Stomach (tissue), 9 donors: ENCODE results near the gene B9D2. TPM values are rescaled to one million over a fixed set of nuclear protein-coding genes. Genes with fewer than 3 reads are reported as not detected.

Experiments
- DNase-seq, 2 donors: peaks; one replicate each; pipeline versions ENCODE4 v3.0.0 to v3.0.0-alpha.2; 2013 to 2019
- H3K27ac ChIP-seq, 5 donors: fragments of 200-600 bp in 4 of 5; sonication (generic) in 4 of 5; one replicate each; pipeline ENCODE4 v1.5.1; 2013 to 2019; ENCODE audit warnings: mild to moderate bottlenecking in 1 of 5, moderate library complexity in 1 of 5
- H3K27me3 ChIP-seq, 3 donors: fragments of 200-600 bp; sonication (generic); one replicate each; pipeline ENCODE4 v1.5.1; 2017 to 2019; ENCODE audit warnings: mixed run types in 1 of 3
- H3K36me3 ChIP-seq, 4 donors: fragments of 200-600 bp; sonication (generic); 1 replicate in 3 of 4; 2 replicates in 1 of 4; pipeline ENCODE4 v1.5.1; 2016 to 2019
- H3K4me1 ChIP-seq, 4 donors: fragments of 200-600 bp; sonication (generic); one replicate each; pipeline ENCODE4 v1.5.1; 2016 to 2019
- H3K4me3 ChIP-seq, 4 donors: fragments of 200-600 bp; sonication (generic) in 3 of 4; one replicate each; pipeline ENCODE4 v1.5.1; 2016 to 2019; ENCODE audit warnings: mild to moderate bottlenecking in 1 of 4
- H3K9me3 ChIP-seq, 4 donors: fragments of 200-600 bp; sonication (generic); one replicate each; pipeline ENCODE4 v1.5.1; 2016 to 2019
- CTCF ChIP-seq, 7 experiments: fragments of 450-650 bp in 4 of 7; fragments of 200-600 bp in 3 of 7; sonication (generic) in 3 of 7; IDR thresholded peaks; one replicate each; pipeline ENCODE4 v1.5.1; 2016 to 2019; ENCODE audit warnings: antibody characterized with exemption in 7 of 7, control low read depth in 2 of 7, mild to moderate bottlenecking in 1 of 7
- EP300 ChIP-seq: sonication (generic); formaldehyde crosslinking; IDR thresholded peaks from one replicate; pipeline ENCODE4 v1.6.1; 2017; ENCODE audit warnings: antibody characterized with exemption
- POLR2A ChIP-seq, 4 donors: fragments of 450-650 bp; IDR thresholded peaks; one replicate each; pipeline ENCODE4 v1.6.1; 2016; ENCODE audit warnings: antibody characterized with exemption in 4 of 4, control low read depth in 2 of 4, mild to moderate bottlenecking in 1 of 4, moderate library complexity in 1 of 4
- POLR2AphosphoS5 ChIP-seq, 3 donors: sonication (generic); formaldehyde crosslinking; IDR thresholded peaks; one replicate each; pipeline ENCODE4 v1.6.1; 2016; ENCODE audit warnings: antibody characterized with exemption in 3 of 3
- WGBS, 5 donors: extraction: QIAGEN DNeasy Blood & Tissue Kit in 3 of 5; methylation state at CpG; one replicate each; pipeline versions ENCODE4 v1.1.5 to v1.1.7; 2013 to 2018; 5-methylcytosine and 5-hydroxymethylcytosine counted together
- intact Hi-C: fragments of 100-400 bp; cut with DNase I; formaldehyde crosslinking; loops from one replicate; pipeline ENCODE4 v1.15.1; 2023; ENCODE audit warnings: low total_unique reads
- polyA plus RNA-seq, 3 donors: library from polyadenylated mRNA; stranded (reverse); fragments of 200-250 nt; gene quantifications; one replicate each; pipeline ENCODE4 v1.2.3, GENCODE V29; 2013
- total RNA-seq, 5 donors: library from RNA; depleted of rRNA; stranded (reverse); fragments of >200 nt; gene quantifications; one replicate each; pipeline versions ENCODE4 v1.1.0 to v1.2.3, GENCODE V29; 2014 to 2016
- donor health status: healthy with polysubstance abuse.
- donor health status: Bipolar disorder and iron deficiency.
- donor health status: healthy.

Gene B9D2
- total and polyA plus RNA-seq, 8 donors, result 0.58 to 20.3 (median 9.2) TPM; not detected in 1

GRCh38 chr19:41327076-41327575, 36.8 kb downstream of the B9D2 start:
- Histone ChIP-seq H3K4me3 (peak overlapping the region; percentile 29 to 44 (median 34)), H3K36me3 (peaks cover 17 to 47% (median 40%) of the 10 kb centered on the region in 4 donors), H3K4me1 (peaks cover 72 to 95% (median 79%) of the 10 kb centered on the region in 4 donors), H3K27me3 (no peaks in the 10 kb centered on the region), H3K9me3 (no peaks in the 10 kb centered on the region), H3K27ac (peak overlapping the region; percentile 47 to 91 (median 87))
- 14 to 39% (median 23%) methylated on average over 11 to 13 of the region's 13 CpGs for WGBS, 5 donors
- TF ChIP-seq POLR2AphosphoS5 (IDR thresholded peaks at IDR 0.05), result no peak
- DNase-seq, result no peak
- intact Hi-C loops, result no loop called here

GRCh38 chr19:41325947-41326706, 37.8 kb downstream of the B9D2 start:
- intact Hi-C loops, result no loop called here
- Histone ChIP-seq H3K4me3 (peak overlapping the region; percentile 29 to 42 (median 36)), H3K27ac (peak overlapping the region; percentile 71 to 91 (median 87)), H3K9me3 (no peaks in the 10 kb centered on the region), H3K36me3 (peaks cover 9 to 45% (median 36%) of the 10 kb centered on the region in 4 donors), H3K27me3 (no peaks in the 10 kb centered on the region), H3K4me1 (peaks cover 77 to 98% (median 88%) of the 10 kb centered on the region in 4 donors)
- WGBS, 5 donors, result 15 to 51% (median 19%) methylated on average over 10 to 30 of the region's 30 CpGs
- peak in 1 of 2 donors; percentile 76 for DNase-seq
- TF ChIP-seq POLR2A (IDR thresholded peaks at IDR 0.05) (no peak), POLR2AphosphoS5 (IDR thresholded peaks at IDR 0.05) (peak in 1 of 3 donors; percentile 21)

- Histone ChIP-seq H3K4me1 (peaks cover 77 to 96% (median 83%) of the 10 kb centered on the region in 4 donors), H3K27me3 (no peaks in the 10 kb centered on the region), H3K36me3 (peaks cover 6 to 45% (median 36%) of the 10 kb centered on the region in 4 donors), H3K9me3 (no peaks in the 10 kb centered on the region), H3K27ac (peak overlapping the region; percentile 71 to 91 (median 87)), H3K4me3 (peak overlapping the region; percentile 29 to 42 (median 34))
- no peak for DNase-seq
- TF ChIP-seq EP300 (no peak), CTCF (IDR thresholded peaks at IDR 0.05) (no peak), POLR2AphosphoS5 (IDR thresholded peaks at IDR 0.05) (no peak), POLR2A (IDR thresholded peaks at IDR 0.05) (no peak)
- WGBS, 5 donors, result 8 to 25% (median 13%) methylated on average over 7 to 10 of the region's 10 CpGs
- intact Hi-C loops, result no loop called here
Measured at GRCh38 chr19:41325640-41325946, 38.4 kb downstream of the B9D2 start.

- Histone ChIP-seq H3K36me3 (peaks cover 12 to 45% (median 36%) of the 10 kb centered on the region in 4 donors), H3K4me1 (peaks cover 77 to 91% (median 82%) of the 10 kb centered on the region in 4 donors), H3K27me3 (no peaks in the 10 kb centered on the region), H3K27ac (peak overlapping the region; percentile 71 to 91 (median 87)), H3K4me3 (peak overlapping the region; percentile 29 to 42 (median 34)), H3K9me3 (no peaks in the 10 kb centered on the region)
- 10 to 13% (median 11%) methylated on average over 17 to 23 of the region's 23 CpGs for WGBS, 5 donors
- peak in 1 of 2 donors; percentile 78 for DNase-seq
- intact Hi-C loops, result no loop called here
- no peak for TF ChIP-seq POLR2AphosphoS5 (IDR thresholded peaks at IDR 0.05)
- no peak for TF ChIP-seq POLR2A (IDR thresholded peaks at IDR 0.05)
Measured at GRCh38 chr19:41324921-41325639, 38.9 kb downstream of the B9D2 start.

- Histone ChIP-seq H3K27ac (peak overlapping the region; percentile 80 to 91 (median 87)), H3K4me1 (peaks cover 77 to 85% (median 82%) of the 10 kb centered on the region in 4 donors), H3K4me3 (no peak overlapping the region), H3K9me3 (no peaks in the 10 kb centered on the region), H3K27me3 (no peaks in the 10 kb centered on the region), H3K36me3 (peaks cover 16 to 48% (median 37%) of the 10 kb centered on the region in 4 donors)
- intact Hi-C loops, result no loop called here
- DNase-seq, result no peak
- TF ChIP-seq EP300, result no peak
- TF ChIP-seq CTCF (IDR thresholded peaks at IDR 0.05), result no peak
- no peak for TF ChIP-seq POLR2A (IDR thresholded peaks at IDR 0.05)
- no peak for TF ChIP-seq POLR2AphosphoS5 (IDR thresholded peaks at IDR 0.05)
- 57 to 71% (median 65%) methylated on average over 7 of the region's 7 CpGs for WGBS, 5 donors
Measured at GRCh38 chr19:41324231-41324702, 39.7 kb downstream of the B9D2 start.
